ENCODE measurements around the gene PGLYRP2.

GRCh38 chr19:15527705-15528104, 48.4 kb upstream of the PGLYRP2 start:
- TF ChIP-seq GATA2 (IDR thresholded peaks at IDR 0.05; ENCODE audit: insufficient read depth, insufficient read length, low read depth, low read length) (no peak), EZH2 (IDR thresholded peaks at IDR 0.05; ENCODE audit: borderline replicate concordance, low read depth, low read length, severe bottlenecking) (no peak)
